ENCODE data around the gene SEMA4A. TPM values are rescaled to one million over a fixed set of nuclear protein-coding genes. Genes with fewer than 3 reads are reported as not detected.
A peak's percentile ranks its signal among the peaks of the same experiment; 100 is the strongest.

Gene SEMA4A
- total RNA-seq, 1 experiment from 2014 or later: 6.9 TPM

DNA sequence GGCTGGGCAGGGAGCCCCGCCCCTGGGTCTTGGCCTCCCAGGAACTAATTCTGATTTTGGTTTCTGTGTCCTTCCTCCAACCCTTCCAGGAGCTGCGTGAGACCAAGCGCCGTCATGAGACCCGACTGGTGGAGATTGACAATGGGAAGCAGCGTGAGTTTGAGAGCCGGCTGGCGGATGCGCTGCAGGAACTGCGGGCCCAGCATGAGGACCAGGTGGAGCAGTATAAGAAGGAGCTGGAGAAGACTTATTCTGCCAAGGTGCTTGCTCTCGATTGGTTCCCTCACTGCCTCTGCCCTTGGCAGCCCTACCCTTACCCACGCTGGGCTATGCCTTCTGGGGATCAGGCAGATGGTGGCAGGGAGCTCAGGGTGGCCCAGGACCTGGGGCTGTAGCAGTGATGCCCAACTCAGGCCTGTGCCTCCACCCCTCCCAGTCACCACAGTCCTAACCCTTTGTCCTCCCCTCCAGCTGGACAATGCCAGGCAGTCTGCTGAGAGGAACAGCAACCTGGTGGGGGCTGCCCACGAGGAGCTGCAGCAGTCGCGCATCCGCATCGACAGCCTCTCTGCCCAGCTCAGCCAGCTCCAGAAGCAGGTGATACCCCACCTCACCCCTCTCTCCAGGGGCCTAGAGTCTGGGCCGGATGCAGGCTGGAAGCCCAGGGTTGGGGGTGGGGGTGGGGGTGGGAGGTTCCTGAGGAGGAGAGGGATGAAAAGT lies 18.5 kb upstream of the SEMA4A start:
- DNase-seq: no peak
- TF ChIP-seq, protein P1, sequence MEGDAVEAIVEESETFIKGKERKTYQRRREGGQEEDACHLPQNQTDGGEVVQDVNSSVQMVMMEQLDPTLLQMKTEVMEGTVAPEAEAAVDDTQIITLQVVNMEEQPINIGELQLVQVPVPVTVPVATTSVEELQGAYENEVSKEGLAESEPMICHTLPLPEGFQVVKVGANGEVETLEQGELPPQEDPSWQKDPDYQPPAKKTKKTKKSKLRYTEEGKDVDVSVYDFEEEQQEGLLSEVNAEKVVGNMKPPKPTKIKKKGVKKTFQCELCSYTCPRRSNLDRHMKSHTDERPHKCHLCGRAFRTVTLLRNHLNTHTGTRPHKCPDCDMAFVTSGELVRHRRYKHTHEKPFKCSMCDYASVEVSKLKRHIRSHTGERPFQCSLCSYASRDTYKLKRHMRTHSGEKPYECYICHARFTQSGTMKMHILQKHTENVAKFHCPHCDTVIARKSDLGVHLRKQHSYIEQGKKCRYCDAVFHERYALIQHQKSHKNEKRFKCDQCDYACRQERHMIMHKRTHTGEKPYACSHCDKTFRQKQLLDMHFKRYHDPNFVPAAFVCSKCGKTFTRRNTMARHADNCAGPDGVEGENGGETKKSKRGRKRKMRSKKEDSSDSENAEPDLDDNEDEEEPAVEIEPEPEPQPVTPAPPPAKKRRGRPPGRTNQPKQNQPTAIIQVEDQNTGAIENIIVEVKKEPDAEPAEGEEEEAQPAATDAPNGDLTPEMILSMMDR (IDR thresholded peaks at IDR 0.05; ENCODE audit: unreplicated experiment): no peak
- CTCF ChIA-PET: interaction anchor here (0.9 kb wide), 1 partner anchor 40 kb away, joined by 4 read pairs; no protein-coding TSS in a partner anchor
- H3K4me1 Mint-ChIP-seq (ENCODE audit: low read depth, unreplicated experiment): peaks cover 10% of the 10 kb centered on the region
- H3K4me3 Mint-ChIP-seq (ENCODE audit: low read depth, unreplicated experiment): no peak overlapping the region
- H3K27me3 Mint-ChIP-seq (ENCODE audit: unreplicated experiment): no peaks in the 10 kb centered on the region
- no peaks in the 10 kb centered on the region for H3K9me3 Mint-ChIP-seq (ENCODE audit: low read depth, unreplicated experiment)
- H3K36me3 Mint-ChIP-seq (ENCODE audit: insufficient read depth, unreplicated experiment): peaks cover 91% of the 10 kb centered on the region
- H3K27ac Mint-ChIP-seq (ENCODE audit: unreplicated experiment): peak overlapping the region; percentile 84
- BruUV-seq (replicated peaks): no TSS peak
- intact Hi-C loops (cut with micrococcal nuclease; ENCODE audit: unreplicated experiment): no loop called here

DNA sequence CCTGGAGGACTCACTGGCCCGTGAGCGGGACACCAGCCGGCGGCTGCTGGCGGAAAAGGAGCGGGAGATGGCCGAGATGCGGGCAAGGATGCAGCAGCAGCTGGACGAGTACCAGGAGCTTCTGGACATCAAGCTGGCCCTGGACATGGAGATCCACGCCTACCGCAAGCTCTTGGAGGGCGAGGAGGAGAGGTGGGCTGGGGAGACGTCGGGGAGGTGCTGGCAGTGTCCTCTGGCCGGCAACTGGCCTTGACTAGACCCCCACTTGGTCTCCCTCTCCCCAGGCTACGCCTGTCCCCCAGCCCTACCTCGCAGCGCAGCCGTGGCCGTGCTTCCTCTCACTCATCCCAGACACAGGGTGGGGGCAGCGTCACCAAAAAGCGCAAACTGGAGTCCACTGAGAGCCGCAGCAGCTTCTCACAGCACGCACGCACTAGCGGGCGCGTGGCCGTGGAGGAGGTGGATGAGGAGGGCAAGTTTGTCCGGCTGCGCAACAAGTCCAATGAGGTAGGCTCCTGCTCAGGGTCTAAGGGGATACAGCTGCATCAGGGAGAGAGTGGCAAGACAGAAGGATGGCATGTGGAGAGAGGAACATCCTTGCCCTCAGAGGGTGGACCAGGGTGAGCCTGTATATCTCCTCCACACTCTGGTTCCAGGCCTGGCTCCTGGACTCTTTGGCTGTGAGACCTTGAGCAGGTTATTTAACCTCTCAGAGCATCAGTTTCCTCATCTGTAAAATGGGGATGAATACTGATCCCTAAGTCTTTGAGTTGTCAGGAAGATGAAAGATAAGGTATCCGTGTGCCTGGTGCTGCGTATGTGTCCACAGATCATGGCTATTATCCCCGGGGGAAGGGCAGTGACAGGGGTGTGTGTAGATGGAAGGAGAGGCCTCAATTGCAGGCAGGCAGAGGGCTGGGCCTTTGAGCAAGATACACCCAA lies 17.2 kb upstream of the SEMA4A start:
- intact Hi-C loops (cut with micrococcal nuclease; ENCODE audit: unreplicated experiment): no loop called here
- Mint-ChIP-seq H3K27me3 (ENCODE audit: unreplicated experiment) (no peaks in the 10 kb centered on the region), H3K4me3 (ENCODE audit: low read depth, unreplicated experiment) (no peak overlapping the region), H3K4me1 (ENCODE audit: low read depth, unreplicated experiment) (no peaks in the 10 kb centered on the region), H3K9me3 (ENCODE audit: low read depth, unreplicated experiment) (no peaks in the 10 kb centered on the region), H3K27ac (ENCODE audit: unreplicated experiment) (peak overlapping the region; percentile 50), H3K36me3 (ENCODE audit: insufficient read depth, unreplicated experiment) (peaks cover 91% of the 10 kb centered on the region)
- TF ChIP-seq, protein P1 (IDR thresholded peaks at IDR 0.05; ENCODE audit: unreplicated experiment): no peak
- CTCF ChIA-PET: interaction anchor here (0.9 kb wide), 1 partner anchor 41 kb away, joined by 4 read pairs; no protein-coding TSS in a partner anchor
- no TSS peak for BruUV-seq (replicated peaks)
- no peak for DNase-seq

DNA sequence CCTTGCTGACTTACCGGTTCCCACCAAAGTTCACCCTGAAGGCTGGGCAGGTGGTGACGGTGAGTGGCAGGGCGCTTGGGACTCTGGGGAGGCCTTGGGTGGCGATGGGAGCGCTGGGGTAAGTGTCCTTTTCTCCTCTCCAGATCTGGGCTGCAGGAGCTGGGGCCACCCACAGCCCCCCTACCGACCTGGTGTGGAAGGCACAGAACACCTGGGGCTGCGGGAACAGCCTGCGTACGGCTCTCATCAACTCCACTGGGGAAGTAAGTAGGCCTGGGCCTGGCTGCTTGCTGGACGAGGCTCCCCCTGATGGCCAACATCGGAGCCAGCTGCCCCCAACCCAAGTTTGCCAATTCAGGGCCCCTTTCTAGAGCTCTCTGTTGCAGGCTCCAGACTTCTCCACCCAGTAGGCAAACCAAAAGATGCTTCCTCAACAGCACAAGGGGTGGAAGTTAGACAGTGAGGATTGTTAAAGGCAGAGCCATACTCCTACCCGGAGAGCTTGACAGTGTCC lies 16.4 kb upstream of the SEMA4A start:
- TSS peak; percentile 17 for BruUV-seq (replicated peaks)
- CTCF ChIA-PET: no interaction called here
- intact Hi-C loops (cut with micrococcal nuclease; ENCODE audit: unreplicated experiment): no loop called here

DNA sequence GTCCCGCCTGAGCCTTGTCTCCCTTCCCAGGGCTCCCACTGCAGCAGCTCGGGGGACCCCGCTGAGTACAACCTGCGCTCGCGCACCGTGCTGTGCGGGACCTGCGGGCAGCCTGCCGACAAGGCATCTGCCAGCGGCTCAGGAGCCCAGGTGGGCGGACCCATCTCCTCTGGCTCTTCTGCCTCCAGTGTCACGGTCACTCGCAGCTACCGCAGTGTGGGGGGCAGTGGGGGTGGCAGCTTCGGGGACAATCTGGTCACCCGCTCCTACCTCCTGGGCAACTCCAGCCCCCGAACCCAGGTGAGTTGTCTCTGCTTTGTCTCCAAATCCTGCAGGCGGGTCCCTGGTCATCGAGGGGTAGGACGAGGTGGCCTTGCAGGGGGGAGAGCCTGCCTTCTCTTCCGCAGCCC lies 14.9 kb upstream of the SEMA4A start:
- CTCF ChIA-PET: no interaction called here
- TF ChIP-seq, protein P1 (IDR thresholded peaks at IDR 0.05; ENCODE audit: unreplicated experiment): no peak
- H3K4me1 Mint-ChIP-seq (ENCODE audit: low read depth, unreplicated experiment): no peaks in the 10 kb centered on the region
- no peaks in the 10 kb centered on the region for H3K27me3 Mint-ChIP-seq (ENCODE audit: unreplicated experiment)
- no peak for DNase-seq
- H3K4me3 Mint-ChIP-seq (ENCODE audit: low read depth, unreplicated experiment): no peak overlapping the region
- H3K36me3 Mint-ChIP-seq (ENCODE audit: insufficient read depth, unreplicated experiment): peaks cover 90% of the 10 kb centered on the region
- BruUV-seq (replicated peaks): no TSS peak
- peak overlapping the region; percentile 73 for H3K27ac Mint-ChIP-seq (ENCODE audit: unreplicated experiment)
- H3K9me3 Mint-ChIP-seq (ENCODE audit: low read depth, unreplicated experiment): no peaks in the 10 kb centered on the region
- intact Hi-C loops (cut with micrococcal nuclease; ENCODE audit: unreplicated experiment): no loop called here

More for the DNA sequence above, 16.4 kb upstream of the SEMA4A start:
- H3K4me3 Mint-ChIP-seq (ENCODE audit: low read depth, unreplicated experiment): no peak overlapping the region
- H3K27ac Mint-ChIP-seq (ENCODE audit: unreplicated experiment): no peak overlapping the region
- TF ChIP-seq, protein P1 (IDR thresholded peaks at IDR 0.05; ENCODE audit: unreplicated experiment): no peak
- DNase-seq: no peak
- no peaks in the 10 kb centered on the region for H3K27me3 Mint-ChIP-seq (ENCODE audit: unreplicated experiment)
- H3K36me3 Mint-ChIP-seq (ENCODE audit: insufficient read depth, unreplicated experiment): peaks cover 89% of the 10 kb centered on the region
- no peaks in the 10 kb centered on the region for H3K9me3 Mint-ChIP-seq (ENCODE audit: low read depth, unreplicated experiment)
- H3K4me1 Mint-ChIP-seq (ENCODE audit: low read depth, unreplicated experiment): no peaks in the 10 kb centered on the region
